B cell (primary cell): ENCODE measurements around the gene DPPA2. TPM values are rescaled to one million over a fixed set of nuclear protein-coding genes. Genes with fewer than 3 reads are reported as not detected.

Experiments used
- ATAC-seq: fragments of 200-7000 bp; cut with Tn5 transposase; one replicate; pipeline ENCODE4 v1.10.0; 2021; ENCODE audit warnings: low read depth, mild to moderate bottlenecking, moderate number of reproducible peaks, moderate library complexity
- CTCF ChIA-PET: fragments of 350-600 bp; sonication (Branson Sonifier 250); formaldehyde crosslinking; loops from one replicate; lab custom pipeline; 2021; ENCODE audit warnings: antibody characterized with exemption, inconsistent platforms; lab: Charles Lee
- POLR2A ChIA-PET: fragments of 350-600 bp; sonication (Branson Sonifier 250); formaldehyde crosslinking; loops from one replicate; lab custom pipeline; 2021; ENCODE audit warnings: antibody characterized with exemption; lab: Charles Lee
- DNase-seq: peaks from one replicate; pipeline ENCODE4 v3.0.0; 2013
- H2AFZ ChIP-seq: 2 replicates; pipeline ENCODE4 v1.6.1; 2012; ENCODE audit warnings: mild to moderate bottlenecking, low read depth, low read length; ENCODE audit not compliant: insufficient read depth, poor library complexity, severe bottlenecking
- H3K27ac ChIP-seq, 2 donors: 1 replicate in 1 of 2; 2 replicates in 1 of 2; pipeline ENCODE4 v1.5.1; 2012 to 2013; ENCODE audit warnings: low read length in 2 of 2, mild to moderate bottlenecking in 2 of 2, moderate library complexity in 1 of 2
- H3K27me3 ChIP-seq, 4 experiments: fragments of 200-600 bp in 1 of 4; sonication (generic) in 1 of 4; replicated peaks in 1 of 4; 1 replicate in 2 of 4; 2 replicates in 2 of 4; pipeline versions ENCODE4 v1.6.1 to v1.7.0; 2013 to 2016; ENCODE audit warnings: low read length in 3 of 4, mild to moderate bottlenecking in 2 of 4, mixed read lengths in 1 of 4, moderate library complexity in 1 of 4; ENCODE audit not compliant: insufficient read depth in 4 of 4, control insufficient read depth in 3 of 4; ENCODE audit errors: control extremely low read depth in 1 of 4
- H3K36me3 ChIP-seq, 2 experiments: replicated peaks in 1 of 2; 1 replicate in 1 of 2; 2 replicates in 1 of 2; pipeline versions ENCODE4 v1.6.1 to v1.7.1; 2013; ENCODE audit warnings: low read length in 1 of 2; ENCODE audit not compliant: insufficient read depth in 2 of 2, control insufficient read depth in 1 of 2; ENCODE audit errors: control extremely low read depth in 1 of 2, extremely low read depth in 1 of 2
- H3K4me1 ChIP-seq, 2 donors: fragments of 200-600 bp in 1 of 2; sonication (generic) in 1 of 2; 1 replicate in 1 of 2; 2 replicates in 1 of 2; pipeline versions ENCODE4 v1.5.1 to v1.6.1; 2013 to 2017; ENCODE audit warnings: low read length in 2 of 2; ENCODE audit not compliant: control insufficient read depth in 2 of 2, insufficient read depth in 2 of 2
- H3K4me2 ChIP-seq: replicated peaks from 2 replicates; pipeline ENCODE3; 2012; ENCODE audit warnings: mild to moderate bottlenecking, low read depth, low read length; ENCODE audit not compliant: poor library complexity, severe bottlenecking
- H3K4me3 ChIP-seq, 5 experiments: fragments of 200-600 bp in 1 of 5; sonication (generic) in 1 of 5; 1 replicate in 3 of 5; 2 replicates in 2 of 5; pipeline versions ENCODE4 v1.5.1 to v1.7.0; 2011 to 2016; ENCODE audit warnings: low read length in 4 of 5, mild to moderate bottlenecking in 4 of 5, low read depth in 2 of 5, control low read depth in 1 of 5, moderate library complexity in 1 of 5; ENCODE audit not compliant: insufficient read depth in 1 of 5; ENCODE audit errors: control extremely low read depth in 1 of 5, extremely low read depth in 1 of 5
- H3K79me2 ChIP-seq: fragments of 200-600 bp; sonication (generic); one replicate; pipeline ENCODE4 v1.6.0; 2016; ENCODE audit warnings: low read length; ENCODE audit not compliant: control insufficient read depth, insufficient read depth
- H3K9ac ChIP-seq: fragments of 200-600 bp; sonication (generic); 2 replicates; pipeline ENCODE4 v1.6.1; 2017; ENCODE audit warnings: mild to moderate bottlenecking, low read length, moderate library complexity
- H3K9me3 ChIP-seq, 3 donors: one replicate each; pipeline versions ENCODE4 v1.6.1 to v1.7.1; 2013; ENCODE audit warnings: low read length in 2 of 3; ENCODE audit not compliant: control insufficient read depth in 2 of 3, insufficient read depth in 1 of 3; ENCODE audit errors: control extremely low read depth in 1 of 3
- H4K20me1 ChIP-seq: 2 replicates; pipeline ENCODE4 v1.6.0; 2012; ENCODE audit warnings: mild to moderate bottlenecking, low read length; ENCODE audit not compliant: insufficient read depth, control insufficient read depth, poor library complexity, severe bottlenecking
- H3K27ac Mint-ChIP-seq: one replicate; pipeline ENCODE4 v1.8.0; 2021; ENCODE audit warnings: mixed read lengths
- H3K27me3 Mint-ChIP-seq: one replicate; pipeline ENCODE4 v1.8.0; 2021; ENCODE audit warnings: mixed read lengths
- H3K4me1 Mint-ChIP-seq: one replicate; pipeline ENCODE4 v1.8.0; 2021; ENCODE audit warnings: mixed read lengths
- H3K4me3 Mint-ChIP-seq: one replicate; pipeline ENCODE4 v1.8.0; 2021; ENCODE audit warnings: mixed read lengths
- H3K9me3 Mint-ChIP-seq: one replicate; pipeline ENCODE4 v1.8.0; 2022; ENCODE audit warnings: mixed read lengths; ENCODE audit not compliant: insufficient read depth
- CTCF ChIP-seq: fragments of 200-600 bp; IDR thresholded peaks from one replicate; pipeline ENCODE4 v1.8.0; 2022; ENCODE audit warnings: antibody characterized with exemption, mild to moderate bottlenecking
- EZH2 ChIP-seq: IDR thresholded peaks from 2 replicates; pipeline ENCODE4 v1.6.1; 2012; ENCODE audit warnings: borderline replicate concordance, low read depth, mild to moderate bottlenecking, moderate library complexity, low read length; ENCODE audit not compliant: insufficient read depth, poor library complexity, severe bottlenecking
- WGBS: methylation state at CpG from one replicate; pipeline ENCODE4 v1.1.5; 2013; ENCODE audit warnings: missing lambda C conversion rate; ENCODE audit not compliant: insufficient coverage; 5-methylcytosine and 5-hydroxymethylcytosine counted together
- intact Hi-C: fragments of 100-400 bp; cut with micrococcal nuclease; formaldehyde crosslinking; loops from one replicate; pipeline ENCODE4 v1.10.0; 2022
- polyA plus RNA-seq: library from polyadenylated mRNA; depleted of rRNA; stranded (reverse); fragments of >200 nt; gene quantifications from 2 replicates; pipeline ENCODE4 v1.2.3, GENCODE V29; 2012
- total RNA-seq, 2 donors: library from RNA; stranded (reverse); fragments of 120-200 nt in 1 of 2; gene quantifications; 1 replicate in 1 of 2; 2 replicates in 1 of 2; pipeline versions ENCODE4 v1.2.3 to v1.2.4, GENCODE V29; 2013 to 2022

The DPPA2 gene
- total and polyA plus RNA-seq, 2 donors (not counting 1 experiment from before 2014, with no cell fraction given), result not detected

- Histone ChIP-seq H3K9ac (no peak overlapping the region), H3K36me3 (no peaks in the 10 kb centered on the region), H3K4me3 (no peak overlapping the region), H4K20me1 (no peaks in the 10 kb centered on the region), H3K4me2 (no peak overlapping the region), H3K4me1 (no peaks in the 10 kb centered on the region), H3K79me2 (no peaks in the 10 kb centered on the region), H2AFZ (no peak overlapping the region), H3K9me3 (no peaks in the 10 kb centered on the region), H3K27ac (no peak overlapping the region), H3K27me3 (no peaks in the 10 kb centered on the region)
- ChIA-PET CTCF (no interaction called here), POLR2A (no interaction called here)
- TF ChIP-seq EZH2, result no peak
- no peak for TF ChIP-seq CTCF
- DNase-seq, result no peak
- Mint-ChIP-seq H3K9me3 (no peaks in the 10 kb centered on the region), H3K27ac (no peak overlapping the region), H3K4me3 (no peak overlapping the region), H3K27me3 (peaks cover 5% of the 10 kb centered on the region), H3K4me1 (no peaks in the 10 kb centered on the region)
- WGBS, result no CpG with 5 or more reads among the region's 2 CpGs
- no peak for ATAC-seq
- intact Hi-C loops, result no loop called here
Measured at GRCh38 chr3:109353057-109353456, 36.7 kb upstream of the DPPA2 start.

GRCh38 chr3:109351231-109351630, 34.9 kb upstream of the DPPA2 start:
- no peak overlapping the region for H3K27ac Mint-ChIP-seq
- Histone ChIP-seq H3K9ac (no peak overlapping the region), H3K36me3 (no peaks in the 10 kb centered on the region), H3K27me3 (no peaks in the 10 kb centered on the region), H3K4me1 (no peaks in the 10 kb centered on the region), H3K9me3 (no peaks in the 10 kb centered on the region), H3K4me2 (no peak overlapping the region), H2AFZ (no peak overlapping the region), H4K20me1 (no peaks in the 10 kb centered on the region), H3K79me2 (no peaks in the 10 kb centered on the region), H3K27ac (no peak overlapping the region), H3K4me3 (no peak overlapping the region)
- ChIA-PET CTCF (no interaction called here), POLR2A (no interaction called here)
- intact Hi-C loops, result no loop called here
- DNase-seq (no peak), ATAC-seq (no peak)
- H3K27me3 Mint-ChIP-seq, result peaks cover 5% of the 10 kb centered on the region
- no peaks in the 10 kb centered on the region for H3K4me1 Mint-ChIP-seq
- H3K4me3 Mint-ChIP-seq, result no peak overlapping the region
- TF ChIP-seq CTCF, result no peak
- no peak for TF ChIP-seq EZH2
- no peaks in the 10 kb centered on the region for H3K9me3 Mint-ChIP-seq
